ENCODE measurements around the gene CCDC54.
"Not testable (repeated sequence)": the region's sequence is repeated elsewhere in the genome, so short reads cannot be mapped to it uniquely, and the experiment has no call there.

Gene CCDC54

GRCh38 chr3:107377151-107377550, at the start of gene CCDC54:
Gene CCDC54, plus strand, starts transcription at chr3:107377439. Its CDS starts 149 bp downstream, at chr3:107377588.
- DNase-seq (ENCODE audit: low read depth): no peak

- DNase-seq (ENCODE audit: low read depth): no peak
Measured at GRCh38 chr3:107328069-107328468, 49.2 kb upstream of the CCDC54 start.

GRCh38 chr3:107329088-107329487, 48.2 kb upstream of the CCDC54 start:
- DNase-seq (ENCODE audit: low read depth): no peak

DNA sequence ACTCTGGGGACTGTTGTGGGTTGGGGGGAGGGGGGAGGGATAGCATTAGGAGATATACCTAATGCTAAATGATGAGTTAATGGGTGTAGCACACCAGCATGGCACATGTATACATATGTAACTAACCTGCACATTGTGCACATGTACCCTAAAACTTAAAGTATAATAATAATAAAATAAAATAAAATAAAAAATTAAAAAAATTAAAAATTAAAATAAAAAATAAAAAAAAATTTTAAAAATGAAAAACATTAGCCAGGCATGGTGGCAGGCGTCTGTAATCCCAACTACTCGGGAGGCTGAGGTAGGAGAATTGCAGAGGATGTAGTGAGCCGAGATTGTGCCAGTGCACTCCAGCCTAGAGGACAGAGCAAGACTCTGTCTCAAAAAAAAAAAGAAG, 37.5 kb upstream of the CCDC54 start:
- not testable (repeated sequence) for DNase-seq (ENCODE audit: low read depth)

GRCh38 chr3:107344722-107345121, 32.5 kb upstream of the CCDC54 start:
- DNase-seq (ENCODE audit: low read depth): no peak

- no peak for DNase-seq (ENCODE audit: low read depth)
Measured at GRCh38 chr3:107345822-107346405, 31.3 kb upstream of the CCDC54 start.

DNA sequence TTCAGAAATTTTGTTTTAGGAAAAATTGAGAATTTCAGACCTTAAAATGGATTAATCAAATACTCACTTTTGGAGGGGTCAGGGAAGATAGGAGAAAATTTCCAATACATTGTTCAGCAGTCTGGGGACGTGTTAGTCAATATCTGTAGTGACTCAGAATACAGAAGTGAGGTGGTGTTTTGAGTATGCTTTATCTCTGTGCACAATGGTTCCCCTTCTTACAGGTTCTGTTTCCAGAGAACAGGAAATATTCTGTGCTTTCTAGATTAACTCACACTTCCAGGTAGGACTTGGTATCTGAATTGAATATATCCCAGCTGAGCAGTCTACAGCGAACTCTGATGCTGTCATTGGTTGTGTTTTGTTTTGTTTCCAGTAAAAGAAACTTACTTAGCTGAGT, 30.7 kb upstream of the CCDC54 start:
- no peak for DNase-seq (ENCODE audit: low read depth)

DNA sequence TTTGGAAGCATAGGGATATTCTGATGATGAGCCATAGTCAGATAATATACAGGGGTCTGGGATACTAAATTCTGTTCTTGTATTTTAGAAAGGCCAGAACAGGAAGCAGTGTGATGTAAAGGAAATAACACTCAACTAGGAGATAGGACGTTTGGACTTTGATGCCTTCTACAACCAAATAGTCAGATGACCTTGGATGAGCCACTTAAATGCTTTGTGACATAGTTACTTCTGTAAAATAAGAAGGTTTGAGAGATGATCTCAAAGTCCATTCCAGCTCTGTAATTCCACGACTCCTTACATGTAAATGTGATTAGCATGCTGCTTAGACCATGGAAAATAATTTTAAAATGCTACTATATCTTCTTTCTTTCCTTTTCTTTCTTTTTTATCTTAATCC, 29.5 kb upstream of the CCDC54 start:
- DNase-seq (ENCODE audit: low read depth): no peak

DNA sequence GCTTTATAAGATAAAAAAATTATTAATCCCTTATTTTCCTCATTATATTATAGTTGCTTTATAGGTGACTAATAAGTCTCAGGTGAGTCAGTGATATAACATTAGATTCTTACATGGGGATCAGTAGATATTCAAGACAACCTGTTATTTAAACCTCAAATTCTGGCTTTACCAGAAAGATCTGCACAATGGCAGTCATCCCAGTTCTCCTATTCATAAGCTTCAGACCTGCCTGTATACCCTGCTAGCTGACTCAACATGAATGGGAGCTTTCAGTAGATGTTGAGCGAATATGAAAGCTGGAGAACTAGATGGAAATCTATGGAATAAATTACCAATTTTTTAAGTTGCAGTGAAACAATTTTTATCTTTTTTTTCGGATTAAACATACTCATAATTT, 20.5 kb upstream of the CCDC54 start:
- no peak for DNase-seq (ENCODE audit: low read depth)

GRCh38 chr3:107361633-107362032, 15.6 kb upstream of the CCDC54 start:
- no peak for DNase-seq (ENCODE audit: low read depth)

DNA sequence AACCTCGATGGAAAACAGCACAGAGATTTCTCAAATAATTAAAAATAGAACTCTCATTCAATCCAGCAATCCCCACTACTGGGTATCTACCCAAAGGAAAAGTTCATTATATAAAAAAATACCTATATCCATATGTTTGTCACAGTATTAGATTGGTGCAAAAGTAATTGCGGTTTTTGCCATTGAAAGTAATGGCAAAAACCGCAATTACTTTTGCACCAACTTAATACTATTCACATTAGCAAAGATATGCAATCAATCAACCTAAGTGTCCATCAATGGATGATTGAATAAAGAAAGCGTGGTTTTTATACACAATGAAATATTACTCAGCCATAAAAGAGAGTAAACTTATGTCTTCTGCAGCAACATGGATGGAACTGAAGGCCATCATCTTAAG, 12.2 kb upstream of the CCDC54 start:
- no peak for DNase-seq (ENCODE audit: low read depth)

DNA sequence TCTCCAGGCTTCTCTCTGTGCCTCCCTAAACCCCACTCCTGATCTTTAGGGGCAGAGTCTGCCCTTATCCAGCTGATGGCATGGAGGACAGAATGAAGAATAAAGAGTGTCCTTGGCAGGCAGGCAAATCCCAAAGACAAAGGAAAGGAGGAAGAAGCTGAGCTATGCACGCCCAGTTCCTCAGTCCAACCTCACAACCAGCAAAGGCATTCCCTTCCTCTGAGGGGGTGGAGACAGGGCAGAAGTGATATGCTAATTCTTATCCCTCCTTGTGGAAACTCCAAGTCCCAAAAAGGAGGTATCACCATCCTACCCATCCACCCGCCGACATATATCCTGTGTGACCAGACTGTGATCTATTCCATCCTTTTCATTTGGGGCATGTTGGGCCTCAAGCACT, 10.5 kb upstream of the CCDC54 start:
- DNase-seq (ENCODE audit: low read depth): no peak

GRCh38 chr3:107367353-107367752, 9.9 kb upstream of the CCDC54 start:
- DNase-seq (ENCODE audit: low read depth): peak; percentile 42

DNA sequence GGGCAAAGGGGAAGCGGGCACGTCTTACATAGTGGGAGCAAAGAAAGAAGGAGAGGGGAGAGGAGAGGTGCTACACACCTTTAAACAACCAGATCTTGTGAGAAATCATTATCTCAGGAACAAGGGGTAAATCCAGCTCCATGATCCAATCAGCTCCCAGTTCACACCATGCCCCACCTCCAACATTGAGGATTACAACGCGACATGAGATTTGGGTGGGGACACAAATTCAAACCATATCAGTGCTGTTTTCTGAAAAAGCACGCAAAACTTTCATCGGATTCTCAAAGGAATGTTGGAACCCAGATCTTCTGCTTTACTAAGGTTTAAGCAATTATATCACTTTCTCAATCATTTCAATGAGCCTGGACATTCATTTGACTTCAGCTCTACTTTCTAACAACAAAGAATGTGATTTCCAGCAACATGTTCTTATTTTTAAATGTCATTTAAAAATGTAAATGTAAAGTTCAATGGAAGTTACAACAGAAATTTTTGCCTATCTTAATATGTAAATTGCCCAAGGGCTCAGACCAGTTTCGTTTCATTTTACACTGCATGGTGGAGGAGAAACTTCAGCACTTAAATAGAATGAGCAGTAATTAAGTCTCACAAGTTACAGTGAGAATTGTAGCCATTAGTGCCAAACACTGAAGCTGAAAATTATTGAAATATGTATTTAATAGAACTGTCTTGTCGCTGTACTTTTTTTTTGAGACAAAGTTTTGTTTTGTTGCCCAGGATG, 8.4 kb upstream of the CCDC54 start:
- no peak for DNase-seq (ENCODE audit: low read depth)

- no peak for DNase-seq (ENCODE audit: low read depth)
Measured at GRCh38 chr3:107369791-107370190, 7.4 kb upstream of the CCDC54 start.

DNA sequence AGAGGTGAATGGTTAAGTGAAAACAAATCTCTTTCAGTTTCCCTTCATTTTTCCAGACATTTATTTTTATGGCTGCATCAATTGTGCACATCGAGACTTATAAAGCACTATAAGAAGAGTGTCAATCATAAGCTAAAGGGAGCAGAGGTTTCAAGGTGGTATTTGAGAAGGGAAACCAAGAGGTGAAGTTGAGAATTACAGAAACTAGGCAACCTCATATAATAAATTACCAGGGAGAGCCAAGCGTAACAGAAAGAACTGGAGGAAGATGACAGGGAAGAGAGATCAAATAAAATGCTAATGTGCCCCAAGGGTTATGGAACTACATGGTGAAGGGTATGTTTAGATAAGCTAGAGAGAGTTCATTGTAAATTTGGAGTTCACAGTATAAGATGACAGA, 6.3 kb upstream of the CCDC54 start:
- DNase-seq (ENCODE audit: low read depth): no peak

GRCh38 chr3:107372506-107372905, 4.7 kb upstream of the CCDC54 start:
- no peak for DNase-seq (ENCODE audit: low read depth)

DNA sequence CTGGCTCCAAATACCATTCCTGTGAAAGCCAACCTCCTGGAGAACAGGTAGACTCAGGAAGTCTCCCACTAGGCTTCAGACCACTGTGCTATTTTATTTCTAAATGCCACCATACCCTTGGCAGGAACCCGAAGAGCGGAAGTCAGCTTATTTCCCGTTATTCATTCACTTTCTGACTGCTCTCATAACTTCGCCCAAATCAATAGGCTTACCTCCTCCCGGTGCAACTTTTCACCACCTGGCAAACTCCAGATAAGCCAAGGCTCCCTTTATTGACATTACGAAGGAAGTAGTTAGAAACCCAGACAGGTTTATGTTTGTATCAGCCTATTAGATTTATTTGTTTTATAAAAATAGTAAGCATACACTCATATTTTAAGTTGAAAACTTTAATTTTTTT, 3.3 kb upstream of the CCDC54 start:
- no peak for DNase-seq (ENCODE audit: low read depth)

DNA sequence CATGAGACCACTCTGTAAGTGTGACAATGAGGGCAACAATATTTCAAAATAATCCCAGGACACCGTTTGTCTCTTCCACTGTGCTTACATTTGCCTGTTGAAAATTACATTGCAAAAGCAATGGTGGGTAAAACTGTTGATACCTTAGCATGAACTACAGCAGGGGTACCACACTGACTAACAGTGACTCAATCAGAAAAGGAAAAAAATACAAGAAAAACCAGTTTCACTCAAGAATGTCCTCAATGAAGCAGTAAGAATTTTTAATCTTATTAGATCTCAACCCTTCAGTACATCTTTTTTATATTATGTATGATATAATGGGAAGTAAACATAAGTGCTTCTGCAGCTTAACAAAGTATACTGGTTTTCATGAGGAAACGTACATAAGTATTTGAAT, 1.6 kb upstream of the CCDC54 start:
- no peak for DNase-seq (ENCODE audit: low read depth)

DNA sequence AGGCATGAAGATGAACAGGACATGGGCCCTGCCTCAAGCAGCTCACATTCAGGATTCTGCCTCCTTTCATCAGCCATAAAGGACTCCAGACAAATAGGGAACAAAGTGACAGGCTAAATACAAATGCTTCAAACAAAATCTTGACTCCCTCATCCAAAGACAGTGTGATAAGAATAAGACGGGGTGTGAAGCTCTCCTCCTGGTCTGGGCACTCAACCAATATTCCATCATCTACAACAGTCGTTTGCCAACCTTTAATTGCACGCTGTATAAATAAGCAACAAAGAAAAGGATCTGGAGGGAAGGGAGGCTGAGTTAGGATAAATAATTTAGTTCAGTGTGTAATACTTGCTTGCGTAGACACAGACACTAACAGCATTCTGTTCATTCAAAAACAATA, 5.4 kb downstream of the CCDC54 start:
- no peak for DNase-seq (ENCODE audit: low read depth)

- no peak for DNase-seq (ENCODE audit: low read depth)
Measured at GRCh38 chr3:107384428-107384827, 7.2 kb downstream of the CCDC54 start.

GRCh38 chr3:107384907-107385306, 7.7 kb downstream of the CCDC54 start:
- no peak for DNase-seq (ENCODE audit: low read depth)

- DNase-seq (ENCODE audit: low read depth): no peak
Measured at GRCh38 chr3:107387555-107387954, 10.3 kb downstream of the CCDC54 start.

GRCh38 chr3:107392549-107393165, 15.4 kb downstream of the CCDC54 start:
- DNase-seq (ENCODE audit: low read depth): no peak

Data from CMK (cell line).